ENCODE data around the gene APBA1. TPM values are rescaled to one million over a fixed set of nuclear protein-coding genes. Genes with fewer than 3 reads are reported as not detected.

The APBA1 gene
- polyA plus RNA-seq, 3 donors = 1.6 TPM; not detected in 2

DNA sequence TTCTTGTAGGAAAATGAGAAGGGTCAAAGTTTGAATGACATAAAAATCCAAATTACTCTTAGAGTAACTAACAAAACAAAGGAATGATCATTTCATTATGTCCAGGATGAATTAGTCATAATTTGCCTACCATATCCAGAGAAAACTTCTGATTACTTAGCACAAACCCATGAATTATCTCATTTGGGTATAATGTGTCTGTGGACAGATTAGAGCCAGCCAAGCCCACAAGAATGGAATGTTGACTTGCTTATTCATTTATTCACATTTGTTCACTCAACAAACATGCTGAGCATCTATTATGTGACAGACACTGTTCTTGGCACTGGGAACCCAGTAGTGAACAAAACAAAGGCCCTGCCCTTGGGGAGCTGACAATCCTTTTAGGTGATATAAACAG lies 87.4 kb downstream of the APBA1 start:
- intact Hi-C loops (cut with micrococcal nuclease) = no loop called here
- Mint-ChIP-seq H3K9me3 (peaks cover 0 to 6% (median 2%) of the 10 kb centered on the region in 7 donors), H3K4me1 (peaks cover 11% of the 10 kb centered on the region), H3K36me3 (no peaks in the 10 kb centered on the region), H3K27me3 (ENCODE audit: low read depth in 3 of 3) (peaks cover 0 to 6% (median 5%) of the 10 kb centered on the region in 3 donors), H3K27ac (no peak overlapping the region), H3K4me3 (no peak overlapping the region)
- Histone ChIP-seq H3K79me2 (ENCODE audit: insufficient read depth, low read length) (no peaks in the 10 kb centered on the region), H3K4me1 (ENCODE audit: control insufficient read depth in 1 of 2, insufficient read depth in 2 of 2, low read length in 2 of 2) (peaks cover 16% of the 10 kb centered on the region in 2 donors), H3K27me3 (ENCODE audit: control insufficient read depth in 2 of 2, insufficient read depth in 2 of 2, low read length in 2 of 2) (no peaks in the 10 kb centered on the region), H3K27ac (ENCODE audit: low read depth in 1 of 2, low read length in 2 of 2) (no peak overlapping the region), H3K9ac (ENCODE audit: insufficient read depth, low read length, poor library complexity, severe bottlenecking) (no peak overlapping the region), H4K20me1 (ENCODE audit: insufficient read depth, low read length) (no peaks in the 10 kb centered on the region), H3K36me3 (replicated peaks in 1 of 2; ENCODE audit: control insufficient read depth in 1 of 2, insufficient read depth in 2 of 2, low read length in 2 of 2) (no peaks in the 10 kb centered on the region), H3K9me3 (replicated peaks in 1 of 2; ENCODE audit: control insufficient read depth in 1 of 2, insufficient read depth in 1 of 2, low read length in 2 of 2) (no peaks in the 10 kb centered on the region), H3K4me3 (replicated peaks in 1 of 3; ENCODE audit: low read depth in 2 of 3, low read length in 3 of 3) (no peak overlapping the region), H3K4me2 (replicated peaks; ENCODE audit: extremely low read depth, low read length, poor library complexity, severe bottlenecking) (no peak overlapping the region), H2AFZ (ENCODE audit: insufficient read depth, low read depth, low read length, poor library complexity, severe bottlenecking) (no peak overlapping the region)
- DNase-seq = no peak
- TF ChIP-seq CTCF (IDR thresholded peaks at IDR 0.05) = no peak

GRCh38 chr9:69583645-69584234 lies 88.4 kb downstream of the APBA1 start:
- Histone ChIP-seq H3K9ac (ENCODE audit: insufficient read depth, low read length, poor library complexity, severe bottlenecking) (no peak overlapping the region), H3K79me2 (ENCODE audit: insufficient read depth, low read length) (no peaks in the 10 kb centered on the region), H3K4me1 (ENCODE audit: control insufficient read depth in 1 of 2, insufficient read depth in 2 of 2, low read length in 2 of 2) (peaks cover 16% of the 10 kb centered on the region in 2 donors), H3K9me3 (replicated peaks in 1 of 2; ENCODE audit: control insufficient read depth in 1 of 2, insufficient read depth in 1 of 2, low read length in 2 of 2) (no peaks in the 10 kb centered on the region), H3K27ac (ENCODE audit: low read depth in 1 of 2, low read length in 2 of 2) (no peak overlapping the region), H4K20me1 (ENCODE audit: insufficient read depth, low read length) (no peaks in the 10 kb centered on the region), H3K4me3 (replicated peaks in 1 of 3; ENCODE audit: low read depth in 2 of 3, low read length in 3 of 3) (no peak overlapping the region), H3K36me3 (replicated peaks in 1 of 2; ENCODE audit: control insufficient read depth in 1 of 2, insufficient read depth in 2 of 2, low read length in 2 of 2) (no peaks in the 10 kb centered on the region), H2AFZ (ENCODE audit: insufficient read depth, low read depth, low read length, poor library complexity, severe bottlenecking) (no peak overlapping the region), H3K27me3 (ENCODE audit: control insufficient read depth in 2 of 2, insufficient read depth in 2 of 2, low read length in 2 of 2) (no peaks in the 10 kb centered on the region), H3K4me2 (replicated peaks; ENCODE audit: extremely low read depth, low read length, poor library complexity, severe bottlenecking) (no peak overlapping the region)
- WGBS (ENCODE audit: insufficient coverage) = no CpG with 5 or more reads among the region's 5 CpGs
- peak overlapping the region in 1 of 7 donors; percentile 51 for H3K27ac Mint-ChIP-seq
- no peak overlapping the region for H3K4me3 Mint-ChIP-seq
- peaks cover 11% of the 10 kb centered on the region for H3K4me1 Mint-ChIP-seq
- H3K36me3 Mint-ChIP-seq = no peaks in the 10 kb centered on the region
- no peak for DNase-seq
- H3K27me3 Mint-ChIP-seq (ENCODE audit: low read depth in 3 of 3) = peaks cover 0 to 6% (median 5%) of the 10 kb centered on the region in 3 donors
- peaks cover 0 to 6% (median 2%) of the 10 kb centered on the region in 7 donors for H3K9me3 Mint-ChIP-seq
- intact Hi-C loops (cut with micrococcal nuclease) = no loop called here
- no peak for TF ChIP-seq CTCF (IDR thresholded peaks at IDR 0.05)
